HuH-7.5 (cell line): ENCODE data around the gene GRK2.

Experiments
- DNase-seq: peaks from one replicate; pipeline ENCODE4 v3.0.0; 2011; ENCODE audit warnings: low spot score

Gene GRK2

GRCh38 chr11:67270256-67271204, 4.3 kb downstream of the GRK2 start:
- DNase-seq = peak; percentile 70

GRCh38 chr11:67271205-67271540, 4.9 kb downstream of the GRK2 start:
- no peak for DNase-seq

- no peak for DNase-seq
Observed at GRCh38 chr11:67271541-67272284, 5.4 kb downstream of the GRK2 start.

- DNase-seq = no peak
Observed at GRCh38 chr11:67272327-67273259, 6.3 kb downstream of the GRK2 start.

- peak; percentile 75 for DNase-seq
Observed at GRCh38 chr11:67273260-67273990, 7.2 kb downstream of the GRK2 start.

GRCh38 chr11:67274768-67275605, 8.7 kb downstream of the GRK2 start:
- no peak for DNase-seq

- DNase-seq = peak; percentile 59
Observed at GRCh38 chr11:67275606-67276409, 9.5 kb downstream of the GRK2 start.

GRCh38 chr11:67276781-67277230, 10.5 kb downstream of the GRK2 start:
- DNase-seq = no peak

- no peak for DNase-seq
Observed at GRCh38 chr11:67277231-67277961, 11.1 kb downstream of the GRK2 start.

GRCh38 chr11:67278135-67278938, 12.1 kb downstream of the GRK2 start:
- peak; percentile 59 for DNase-seq

- DNase-seq = no peak
Observed at GRCh38 chr11:67278939-67279588, 12.8 kb downstream of the GRK2 start.

GRCh38 chr11:67279589-67280340, 13.5 kb downstream of the GRK2 start:
- DNase-seq = no peak

GRCh38 chr11:67280341-67280787, 14.1 kb downstream of the GRK2 start:
- DNase-seq = no peak

GRCh38 chr11:67280788-67281551, 14.7 kb downstream of the GRK2 start:
- DNase-seq = no peak

- DNase-seq = no peak
Observed at GRCh38 chr11:67281552-67282150, 15.4 kb downstream of the GRK2 start.
